Fibroblast of peridontal ligament (primary cell): Measurements from ENCODE around the gene WDR70.

Experiments
- DNase-seq: peaks from one replicate; pipeline ENCODE4 v3.0.0-alpha.2; 2010; ENCODE audit errors: extremely low read depth

WDR70 gene

GRCh38 chr5:37723162-37723961 is 344.2 kb downstream of the WDR70 start:
- peak; percentile 60 for DNase-seq

- DNase-seq: no peak
These were observed 345.4 kb downstream of the WDR70 start for GRCh38 chr5:37724395-37725125.

GRCh38 chr5:37725185-37725584 is 346.1 kb downstream of the WDR70 start:
- no peak for DNase-seq

GRCh38 chr5:37727238-37727637 is 348.1 kb downstream of the WDR70 start:
- DNase-seq: no peak

GRCh38 chr5:37730896-37731455 is 351.9 kb downstream of the WDR70 start:
- no peak for DNase-seq

GRCh38 chr5:37734114-37734513 is 355.0 kb downstream of the WDR70 start:
- no peak for DNase-seq

GRCh38 chr5:37735649-37736347 is 356.7 kb downstream of the WDR70 start:
- DNase-seq: peak; percentile 66

GRCh38 chr5:37736397-37736796 is 357.3 kb downstream of the WDR70 start:
- no peak for DNase-seq

- DNase-seq: no peak
These were observed 358.4 kb downstream of the WDR70 start for GRCh38 chr5:37737326-37738056.

- DNase-seq: peak; percentile 99
These were observed 359.1 kb downstream of the WDR70 start for GRCh38 chr5:37738057-37738691.

GRCh38 chr5:37738865-37739488 is 359.9 kb downstream of the WDR70 start:
- DNase-seq: no peak

GRCh38 chr5:37739817-37740261 is 360.7 kb downstream of the WDR70 start:
- DNase-seq: peak; percentile 95

- DNase-seq: peak; percentile 82
These were observed 361.4 kb downstream of the WDR70 start for GRCh38 chr5:37740331-37741066.

GRCh38 chr5:37742111-37742510 is 363.0 kb downstream of the WDR70 start:
- DNase-seq: no peak

- peak; percentile 40 for DNase-seq
These were observed 372.1 kb downstream of the WDR70 start for GRCh38 chr5:37751227-37751626.

- no peak for DNase-seq
These were observed 375.9 kb downstream of the WDR70 start for GRCh38 chr5:37754976-37755375.

GRCh38 chr5:37755581-37755980 is 376.5 kb downstream of the WDR70 start:
- no peak for DNase-seq

GRCh38 chr5:37756248-37756647 is 377.1 kb downstream of the WDR70 start:
- no peak for DNase-seq

GRCh38 chr5:37757980-37758582 is 379.0 kb downstream of the WDR70 start:
- DNase-seq: no peak
